Effector CD4-positive, alpha-beta T cell (primary cell): ENCODE measurements around the gene YWHAB.

Experiments
- DNase-seq: peaks from one replicate; pipeline ENCODE4 v3.0.0-alpha.2; 2020

Gene YWHAB

DNA sequence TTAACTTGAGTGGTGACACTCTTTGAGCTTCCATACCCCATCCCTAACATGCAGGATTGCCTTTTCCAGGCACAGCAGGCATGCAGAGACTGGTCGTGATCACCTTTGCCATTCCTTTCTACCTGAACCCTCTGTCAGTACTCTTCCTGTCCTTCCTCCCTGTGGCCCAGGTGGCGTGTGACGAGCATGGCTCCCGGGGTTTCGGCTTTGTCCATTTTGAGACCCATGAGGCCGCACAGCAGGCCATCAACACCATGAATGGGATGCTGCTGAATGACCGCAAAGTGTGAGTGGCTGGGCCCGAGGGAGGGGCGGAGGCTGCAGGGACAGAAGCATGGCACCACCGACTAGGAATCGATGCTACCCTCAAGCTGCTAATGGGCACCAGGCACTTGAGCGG is 31.1 kb downstream of the YWHAB start:
- DNase-seq = no peak

DNA sequence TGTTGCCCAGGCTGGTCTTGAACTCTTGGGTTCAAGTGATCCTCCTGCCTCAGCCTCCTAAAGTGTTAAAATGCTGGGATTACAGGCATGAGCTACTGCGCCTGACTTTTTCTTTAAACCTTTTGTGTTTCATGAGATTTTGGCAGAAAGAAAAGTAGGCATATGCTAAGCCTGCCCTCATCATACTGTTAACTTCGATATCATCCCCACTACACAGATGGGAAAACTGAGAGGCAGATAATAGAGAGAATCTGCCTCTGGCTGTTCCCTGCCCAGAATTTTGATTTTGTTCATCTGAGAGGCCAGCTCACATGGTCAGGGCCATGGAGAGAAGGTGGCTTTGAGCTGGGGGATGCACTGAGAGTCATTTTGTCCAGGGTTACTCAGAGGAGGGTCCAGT is 31.9 kb downstream of the YWHAB start:
- DNase-seq = no peak

DNA sequence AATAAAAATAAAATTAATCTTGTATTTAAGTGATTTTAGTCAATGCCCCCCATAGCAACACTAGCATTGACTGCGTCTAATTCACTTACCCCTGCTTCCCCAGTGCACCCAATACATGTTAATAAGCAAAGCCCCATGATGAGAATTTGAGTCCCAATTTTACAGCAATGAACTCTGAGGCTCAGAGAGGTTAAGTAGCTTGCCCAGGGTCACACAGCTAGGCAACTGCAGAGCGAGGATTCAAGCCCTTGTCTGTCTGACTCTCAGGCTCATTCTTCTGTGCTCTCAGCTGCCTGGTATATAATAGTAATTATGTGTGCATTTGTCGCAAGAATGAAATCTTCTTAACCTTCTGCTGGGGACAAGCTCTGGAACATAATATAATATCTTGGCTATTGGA is 32.8 kb downstream of the YWHAB start:
- DNase-seq = no peak

DNA sequence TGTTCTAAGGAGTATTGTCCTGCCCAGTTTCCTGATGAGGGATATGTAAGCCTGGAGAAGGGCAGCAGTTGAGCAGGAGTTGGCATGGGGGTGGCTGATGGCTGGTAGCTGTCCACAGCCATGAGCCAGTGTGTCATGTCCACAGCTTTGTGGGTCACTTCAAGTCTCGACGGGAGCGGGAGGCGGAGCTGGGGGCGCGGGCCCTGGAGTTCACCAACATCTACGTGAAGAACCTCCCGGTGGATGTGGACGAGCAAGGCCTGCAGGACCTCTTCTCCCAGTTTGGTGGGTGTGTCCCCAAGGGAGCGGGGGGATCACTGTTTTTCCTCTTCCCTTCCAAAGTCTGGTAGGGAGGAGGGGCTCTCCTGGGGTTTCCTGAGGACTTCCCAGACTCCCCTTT is 33.3 kb downstream of the YWHAB start:
- DNase-seq = no peak

DNA sequence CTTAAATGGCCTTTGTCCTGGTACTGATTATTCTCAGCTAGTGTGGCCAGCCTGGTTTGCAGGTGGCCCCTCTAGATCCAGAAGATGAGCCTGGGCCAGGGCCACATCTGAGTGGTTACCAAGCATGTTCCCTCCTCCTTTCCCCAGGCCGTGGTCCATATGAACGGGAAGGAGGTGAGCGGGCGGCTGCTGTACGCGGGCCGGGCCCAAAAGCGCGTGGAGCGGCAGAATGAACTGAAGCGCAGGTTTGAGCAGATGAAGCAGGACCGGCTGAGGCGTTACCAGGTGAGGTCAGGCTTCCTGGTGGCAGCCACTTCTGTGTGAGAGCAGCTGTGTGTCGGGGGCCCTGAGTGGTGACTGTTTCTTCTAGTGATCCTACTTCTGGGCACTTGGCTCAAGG is 35.9 kb downstream of the YWHAB start:
- no peak for DNase-seq

DNA sequence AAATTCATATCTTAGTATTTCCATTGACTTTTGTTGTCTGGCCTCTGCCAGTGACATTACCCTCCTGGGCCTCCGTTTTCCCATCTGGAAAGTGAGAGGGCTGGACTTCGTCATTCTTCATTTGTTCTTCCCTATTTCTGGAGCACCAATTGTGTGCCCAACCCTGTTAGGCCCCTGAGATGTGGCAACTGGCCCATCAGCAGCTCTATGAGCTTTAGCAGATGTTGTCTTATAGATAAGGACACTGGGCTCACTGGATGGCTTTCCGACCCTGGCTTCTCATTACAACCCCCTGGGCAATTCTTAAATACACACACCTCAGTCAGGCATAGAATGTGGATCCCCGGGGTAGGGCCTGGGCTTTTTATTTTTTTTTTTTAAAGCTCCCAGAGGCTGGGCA is 39.0 kb downstream of the YWHAB start:
- DNase-seq = no peak

DNA sequence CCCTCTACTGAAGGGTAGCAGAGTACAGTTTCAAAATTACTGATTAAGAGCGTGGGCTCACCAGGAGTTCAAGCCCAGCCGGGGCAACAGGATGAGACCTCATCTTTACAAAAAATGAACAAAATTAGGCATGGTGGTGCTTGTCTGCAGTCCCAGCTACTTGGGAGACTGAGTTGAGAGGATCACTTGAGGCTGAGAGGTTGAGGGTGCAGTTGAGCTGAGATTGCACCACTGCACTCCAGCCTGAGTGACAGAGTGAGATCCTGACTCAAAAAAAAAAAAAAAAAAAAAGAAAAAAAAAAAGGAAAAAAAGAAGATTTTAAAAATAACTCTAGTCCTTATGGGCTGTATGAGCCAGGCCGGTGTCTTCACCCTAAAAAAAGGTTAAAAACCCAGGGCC is 43.1 kb downstream of the YWHAB start:
- no peak for DNase-seq

DNA sequence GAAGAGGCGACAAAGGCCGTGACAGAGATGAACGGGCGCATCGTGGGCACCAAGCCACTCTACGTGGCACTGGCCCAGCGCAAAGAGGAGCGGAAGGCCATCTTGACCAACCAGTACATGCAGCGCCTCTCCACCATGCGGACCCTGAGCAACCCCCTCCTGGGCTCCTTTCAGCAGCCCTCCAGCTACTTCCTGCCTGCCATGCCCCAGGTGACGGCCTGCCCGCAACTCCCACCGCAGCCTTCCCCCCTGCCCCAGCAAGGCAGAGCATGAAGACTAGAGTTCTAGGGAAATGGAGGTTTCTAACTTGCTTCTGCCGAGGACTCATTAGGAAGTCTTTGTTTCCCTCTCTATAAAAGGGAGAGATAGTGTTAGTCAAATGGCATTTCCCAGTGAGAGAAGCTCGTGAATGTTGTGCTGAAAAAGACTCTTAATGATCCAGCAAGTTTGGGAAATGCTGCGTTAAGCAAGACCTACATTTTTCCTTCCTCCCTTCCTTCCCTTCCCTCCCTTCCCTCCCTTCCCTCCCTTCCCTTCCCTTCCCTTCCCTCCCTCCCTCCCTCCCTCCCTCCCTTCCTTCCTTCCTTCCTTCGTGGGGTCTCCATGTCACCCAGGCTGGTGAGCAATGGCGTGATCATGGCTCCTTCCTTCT is 45.1 kb downstream of the YWHAB start:
- DNase-seq = no peak

DNA sequence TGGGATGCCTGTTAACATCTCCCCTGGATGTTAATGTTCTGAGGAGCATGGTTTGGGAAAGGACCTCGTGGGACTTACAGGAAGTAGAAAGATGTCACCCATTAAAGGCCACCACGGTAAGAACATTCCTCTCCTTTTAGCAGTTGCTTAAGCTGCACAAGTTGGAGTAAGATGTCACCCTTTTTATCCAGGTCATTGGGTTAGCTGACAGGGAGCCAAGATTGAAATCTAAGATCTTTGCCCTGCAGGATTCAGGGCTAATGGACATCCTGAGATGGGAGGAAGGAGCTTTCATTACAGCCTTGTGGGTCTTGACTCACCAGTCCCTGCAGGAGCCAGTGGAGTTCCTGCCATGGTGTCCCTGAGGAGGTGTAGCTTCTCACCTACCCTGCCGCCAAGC is 46.4 kb downstream of the YWHAB start:
- no peak for DNase-seq

DNA sequence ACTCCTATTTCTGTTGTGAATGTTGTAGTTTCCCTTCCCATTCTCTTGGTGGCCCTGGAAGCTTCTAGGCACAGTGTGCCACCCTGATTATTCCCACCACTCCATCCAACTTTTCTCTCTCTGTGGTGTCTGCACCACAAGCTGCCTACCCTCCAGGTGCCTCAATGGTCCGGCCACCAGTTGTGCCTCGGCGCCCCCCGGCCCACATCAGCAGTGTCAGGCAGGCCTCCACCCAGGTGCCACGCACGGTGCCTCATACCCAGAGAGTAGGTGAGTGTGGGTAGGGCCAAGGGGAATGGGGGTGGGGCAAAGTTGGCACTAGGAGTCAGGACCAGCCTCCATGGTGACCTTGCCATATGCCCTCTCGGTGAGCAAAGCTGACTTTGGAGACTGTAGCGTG is 47.4 kb downstream of the YWHAB start:
- no peak for DNase-seq

DNA sequence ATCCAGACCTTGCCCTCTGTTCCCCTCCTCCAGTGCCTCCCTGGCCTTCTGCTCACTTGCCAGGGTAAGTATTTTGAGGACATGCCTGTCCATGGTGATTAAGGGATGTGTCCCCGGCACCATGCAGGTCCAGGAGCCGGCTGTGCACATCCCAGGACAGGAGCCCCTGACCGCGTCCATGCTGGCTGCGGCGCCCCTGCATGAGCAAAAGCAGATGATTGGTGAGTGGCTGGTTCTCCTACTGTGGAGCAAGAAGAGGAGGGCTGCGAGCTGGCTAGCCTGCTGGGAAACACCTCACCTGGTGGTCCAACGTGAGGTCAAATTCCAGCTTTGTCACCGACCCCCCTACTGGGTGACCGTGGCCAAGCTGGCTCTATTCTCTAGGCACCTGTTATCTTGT is 51.0 kb downstream of the YWHAB start:
- no peak for DNase-seq

DNA sequence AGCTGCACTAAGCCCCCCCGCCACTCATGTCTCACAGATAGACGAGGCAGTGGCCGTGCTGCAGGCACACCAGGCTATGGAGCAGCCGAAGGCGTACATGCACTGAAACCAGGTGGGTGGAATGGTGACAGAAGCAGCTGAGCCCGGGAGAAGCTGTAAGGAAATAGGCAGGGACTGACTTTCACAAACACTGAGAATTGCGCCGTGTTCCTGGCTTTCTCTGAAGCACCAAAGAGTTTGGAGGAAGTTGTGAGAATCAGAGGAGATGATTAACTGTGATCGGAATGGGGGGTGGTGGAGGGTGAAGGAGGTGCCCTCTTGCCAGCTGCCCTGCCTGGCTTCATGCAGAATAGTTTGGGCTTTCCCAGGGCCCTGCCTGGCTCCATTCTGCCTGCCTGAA is 53.1 kb downstream of the YWHAB start:
- no peak for DNase-seq

DNA sequence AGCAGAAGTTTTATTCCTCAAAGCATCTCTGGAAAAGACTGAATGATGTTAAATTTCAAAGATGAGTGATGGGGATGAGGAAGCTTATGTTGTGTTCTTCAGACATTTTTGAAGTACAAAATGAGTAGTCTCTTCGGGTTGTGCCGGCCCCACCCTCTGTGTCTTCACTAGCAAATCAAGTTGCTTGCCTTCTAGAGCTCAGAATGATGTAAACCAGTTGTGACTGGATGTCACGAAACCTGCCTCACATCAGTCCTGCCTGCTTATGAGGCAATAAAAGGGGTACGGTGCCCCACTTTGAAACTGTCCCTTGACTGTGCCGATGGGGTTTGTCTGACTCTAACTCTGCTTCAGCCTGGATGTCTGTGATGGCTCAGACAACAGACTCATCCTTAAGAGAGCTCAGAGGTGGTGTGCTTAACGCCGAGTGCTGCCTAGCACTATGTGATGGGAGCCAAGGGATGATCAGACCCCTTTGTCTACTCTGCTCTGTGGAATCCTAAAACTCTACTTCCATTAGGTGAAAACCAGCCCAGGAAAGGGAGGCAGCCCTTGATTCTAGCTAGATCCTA is 55.7 kb downstream of the YWHAB start:
- DNase-seq = no peak

DNA sequence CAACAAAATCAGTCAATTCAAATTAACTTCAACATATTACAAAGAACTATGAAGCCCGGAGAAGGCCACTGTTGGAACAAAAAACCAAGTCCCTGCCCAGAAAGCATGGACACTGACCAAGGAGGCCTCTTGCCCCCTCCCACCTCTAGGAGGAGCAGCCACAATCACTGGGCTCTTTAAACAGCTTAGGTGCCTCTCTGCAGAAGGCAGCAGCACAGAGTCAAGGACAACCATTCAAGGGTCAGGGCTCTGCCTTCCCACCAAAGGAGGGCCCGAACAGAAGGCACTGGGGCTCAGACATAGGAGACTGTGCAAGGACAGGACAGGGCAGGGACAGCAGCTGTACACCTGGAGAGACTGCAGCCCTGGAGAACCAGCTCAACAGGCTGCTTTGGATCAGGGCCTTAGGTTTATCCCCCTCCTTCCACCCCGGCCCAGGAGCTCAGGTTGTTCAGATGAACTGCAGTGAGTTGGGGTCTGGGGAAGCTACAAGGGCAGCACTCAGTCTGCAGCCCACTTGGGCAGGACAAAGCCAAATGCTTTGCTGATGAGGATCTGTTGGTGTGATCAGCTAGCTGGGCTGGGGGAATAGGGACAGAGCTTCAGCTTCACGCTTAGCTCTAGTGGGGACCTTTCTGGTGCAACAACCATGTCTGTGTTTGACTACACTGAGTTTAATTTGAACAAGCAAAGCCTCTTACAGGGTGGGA is 56.9 kb downstream of the YWHAB start:
- DNase-seq = no peak

DNA sequence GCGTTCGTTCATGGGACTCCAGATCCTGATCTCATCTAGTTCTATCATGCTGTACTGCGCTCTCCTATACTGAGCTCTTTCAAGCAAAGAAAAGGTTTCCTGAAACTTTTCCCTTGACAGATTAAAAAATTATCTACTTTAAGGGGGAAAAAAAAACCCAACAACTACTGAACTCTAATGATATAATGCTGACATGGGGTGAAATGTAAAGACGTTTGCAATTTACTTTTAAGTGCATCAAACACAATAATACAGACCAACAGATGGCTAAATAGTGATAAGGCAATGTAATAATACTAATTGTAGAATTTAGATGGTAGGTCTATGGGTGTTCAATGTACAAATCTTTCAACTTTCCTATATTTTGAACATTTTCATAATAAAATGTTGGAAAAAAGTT is 58.3 kb downstream of the YWHAB start:
- no peak for DNase-seq

DNA sequence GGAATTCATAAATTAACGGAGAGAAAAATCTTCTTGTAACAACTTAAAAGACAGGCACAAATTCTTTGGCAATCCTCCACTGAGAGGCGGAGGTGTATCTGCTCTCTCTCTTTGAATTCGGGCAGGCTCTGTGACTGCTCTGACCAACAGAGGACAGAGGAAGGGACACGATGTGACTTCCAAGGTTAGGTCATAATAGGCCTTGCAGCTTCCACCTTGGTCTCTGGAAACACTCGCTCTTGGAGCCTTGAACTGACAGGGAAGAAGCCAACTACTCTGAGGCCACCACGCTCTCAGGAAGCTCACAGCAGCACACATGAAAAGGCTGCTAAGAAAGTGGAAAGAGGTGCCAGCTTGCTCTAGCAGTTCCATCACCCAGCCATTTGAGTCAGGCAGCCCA is 59.8 kb downstream of the YWHAB start:
- no peak for DNase-seq

DNA sequence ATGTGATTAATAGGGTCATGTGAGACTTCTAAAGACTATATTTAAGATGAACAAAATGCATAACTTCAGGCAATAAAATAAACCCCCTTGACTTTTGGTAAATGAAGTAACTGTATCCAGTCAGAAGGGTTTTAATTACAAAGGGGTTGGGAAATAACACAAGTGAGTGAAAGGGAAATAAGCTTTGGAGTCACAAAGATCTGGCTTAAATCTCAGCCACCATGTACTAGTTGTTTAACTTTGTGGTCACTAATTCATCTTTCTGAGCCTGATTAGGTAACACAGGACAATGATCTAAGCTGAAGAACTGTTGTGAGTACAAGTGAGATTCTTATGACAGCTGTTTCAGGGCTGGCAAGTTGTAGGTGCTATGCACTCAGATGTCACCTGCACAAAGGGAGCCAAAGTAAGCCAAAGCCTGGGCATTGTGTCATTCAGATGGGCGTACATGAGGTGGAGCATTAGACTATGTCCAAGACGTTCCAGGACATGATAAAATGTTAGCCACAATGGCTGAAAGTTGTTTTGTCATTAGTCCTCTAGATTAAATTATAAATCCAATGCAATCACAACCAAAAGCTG is 60.9 kb downstream of the YWHAB start:
- DNase-seq = no peak

DNA sequence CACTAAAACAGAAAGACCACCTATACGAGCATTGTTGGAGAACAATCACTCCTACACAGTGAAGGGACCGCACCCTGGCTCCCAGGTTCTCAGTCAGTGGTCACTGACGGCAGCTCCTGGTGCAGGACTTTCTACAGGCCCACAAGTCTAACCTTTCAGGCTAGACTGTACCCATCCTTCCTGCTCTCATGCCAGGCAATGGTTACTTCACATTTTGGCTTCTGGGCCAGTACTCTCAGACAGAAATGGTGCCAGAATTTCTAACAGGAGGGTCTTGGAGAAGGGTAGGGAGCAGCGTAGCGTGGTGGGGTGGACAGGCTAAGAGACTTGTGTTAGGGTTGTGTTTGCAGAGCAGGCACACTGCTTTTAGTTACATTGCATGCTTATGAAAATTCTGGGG is 62.6 kb downstream of the YWHAB start:
- no peak for DNase-seq

DNA sequence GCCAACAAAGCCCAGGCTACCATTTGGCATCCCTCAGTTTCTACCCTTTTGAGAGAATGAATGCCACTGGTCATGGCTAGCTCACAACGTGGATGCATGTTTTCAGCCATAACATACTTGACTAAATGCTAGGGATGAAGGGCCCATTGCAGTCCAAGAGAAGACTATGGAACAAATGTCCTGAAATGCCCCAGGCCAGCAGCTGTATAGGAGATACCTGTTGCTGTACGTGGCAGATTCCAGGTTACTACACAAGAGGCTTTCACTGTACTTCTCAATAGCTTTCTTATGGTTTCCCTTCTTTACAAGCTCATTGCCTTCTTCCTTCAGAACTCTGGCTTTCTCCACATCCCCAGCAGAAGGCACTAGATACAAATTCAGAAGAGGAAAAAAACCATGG is 63.0 kb downstream of the YWHAB start:
- no peak for DNase-seq

DNA sequence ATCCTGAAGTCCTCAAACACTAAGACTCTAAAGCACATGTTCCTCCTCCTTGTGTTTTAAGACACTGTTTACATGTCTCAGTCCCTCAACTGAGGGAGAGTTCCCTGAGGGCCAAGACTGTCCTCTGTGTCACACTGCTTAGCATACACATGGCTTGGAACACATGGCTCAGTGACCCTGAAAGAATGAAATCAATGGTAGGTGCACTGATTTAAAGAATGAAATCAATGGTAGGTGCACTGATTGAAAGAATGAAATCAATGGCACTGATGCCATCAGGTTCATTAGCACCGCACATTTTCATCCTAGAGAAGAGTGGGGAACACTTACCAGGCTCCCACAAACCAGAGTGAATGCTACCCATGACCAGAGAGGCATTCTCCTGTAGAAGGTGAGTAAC is 64.9 kb downstream of the YWHAB start:
- DNase-seq = no peak

DNA sequence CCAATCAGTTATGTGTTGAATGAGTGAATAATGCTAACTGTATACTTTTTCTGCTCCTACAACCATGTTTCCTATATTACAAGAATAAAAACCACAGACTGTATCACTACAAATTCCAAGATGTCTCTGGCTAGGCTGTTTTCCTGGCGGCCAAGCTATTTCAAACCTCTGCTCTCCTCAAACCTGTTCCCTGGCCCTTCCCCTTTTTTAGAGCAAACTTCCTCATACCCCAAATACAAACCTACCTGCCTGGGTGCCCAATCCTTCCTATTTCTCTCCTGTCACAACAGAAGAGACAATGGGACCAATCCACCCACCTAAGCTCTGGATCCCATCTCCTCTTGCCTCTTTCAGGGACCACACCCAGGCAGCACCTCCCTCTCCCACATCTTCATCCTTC is 67.2 kb downstream of the YWHAB start:
- DNase-seq = no peak

DNA sequence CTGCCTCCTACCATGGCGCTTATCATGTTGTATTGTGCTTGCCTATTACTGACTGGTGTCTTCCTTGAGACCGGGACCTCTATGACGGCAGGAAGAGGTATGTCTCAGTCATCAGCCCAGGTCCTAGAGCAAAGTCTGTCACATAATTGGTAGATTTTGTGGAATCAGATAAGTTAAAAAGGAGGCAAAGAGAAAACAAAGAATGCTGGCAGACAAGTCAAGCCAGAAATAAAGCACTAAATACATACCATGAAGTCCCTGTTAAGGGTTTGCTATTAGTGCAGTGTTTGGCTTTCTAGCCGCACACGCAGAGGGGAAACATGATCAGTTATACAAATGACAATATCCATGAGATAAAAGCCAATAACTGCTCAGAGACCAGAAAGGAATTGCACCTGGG is 68.7 kb downstream of the YWHAB start:
- DNase-seq = no peak

DNA sequence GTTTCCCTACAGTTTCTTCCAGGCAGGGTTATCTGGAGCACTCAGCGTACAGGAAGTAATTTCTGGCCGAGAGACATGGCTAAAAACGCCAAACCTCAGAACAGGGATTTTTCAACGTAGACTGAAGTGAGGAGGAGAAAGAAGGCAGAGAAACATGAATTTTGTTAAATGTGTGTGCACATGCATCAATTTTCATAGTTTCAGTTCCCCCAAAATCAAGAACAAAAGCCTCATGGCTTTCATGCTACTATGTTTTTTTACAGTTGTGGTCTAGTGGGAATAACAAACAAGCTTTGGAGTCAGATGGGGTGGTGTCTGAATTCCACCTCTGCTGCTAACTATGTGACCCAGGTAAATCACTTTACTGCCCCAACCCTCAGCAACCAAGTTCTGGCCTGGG is 69.8 kb downstream of the YWHAB start:
- DNase-seq = no peak

DNA sequence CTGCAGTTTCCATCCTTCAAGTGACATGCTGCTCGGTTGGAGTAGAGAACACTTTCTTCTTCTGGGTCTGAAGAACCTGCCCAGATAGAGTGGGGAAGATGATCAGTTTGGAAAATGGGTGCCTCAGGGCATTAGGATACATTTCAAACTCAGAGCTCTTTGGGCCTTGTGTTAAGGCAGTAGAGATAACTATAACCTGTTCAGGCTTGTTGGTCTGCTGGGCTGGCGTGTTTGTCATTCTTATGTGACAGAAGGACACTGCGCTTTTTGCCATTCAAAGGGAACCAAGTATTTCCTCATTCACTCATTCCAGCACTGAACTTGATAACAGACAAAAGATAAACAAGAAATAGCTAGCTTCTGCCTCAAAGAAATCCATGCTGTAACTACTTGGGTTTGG is 70.9 kb downstream of the YWHAB start:
- no peak for DNase-seq
